NCI-H1930 (cell line): ENCODE data around the gene CFAP77.
A peak's percentile ranks its signal among the peaks of the same experiment; 100 is the strongest.

ENCODE experiments used
- DNase-seq, 2 experiments: peaks; one replicate each; lab custom pipeline; 2025; lab: John Stamatoyannopoulos, UW

The CFAP77 gene

DNA sequence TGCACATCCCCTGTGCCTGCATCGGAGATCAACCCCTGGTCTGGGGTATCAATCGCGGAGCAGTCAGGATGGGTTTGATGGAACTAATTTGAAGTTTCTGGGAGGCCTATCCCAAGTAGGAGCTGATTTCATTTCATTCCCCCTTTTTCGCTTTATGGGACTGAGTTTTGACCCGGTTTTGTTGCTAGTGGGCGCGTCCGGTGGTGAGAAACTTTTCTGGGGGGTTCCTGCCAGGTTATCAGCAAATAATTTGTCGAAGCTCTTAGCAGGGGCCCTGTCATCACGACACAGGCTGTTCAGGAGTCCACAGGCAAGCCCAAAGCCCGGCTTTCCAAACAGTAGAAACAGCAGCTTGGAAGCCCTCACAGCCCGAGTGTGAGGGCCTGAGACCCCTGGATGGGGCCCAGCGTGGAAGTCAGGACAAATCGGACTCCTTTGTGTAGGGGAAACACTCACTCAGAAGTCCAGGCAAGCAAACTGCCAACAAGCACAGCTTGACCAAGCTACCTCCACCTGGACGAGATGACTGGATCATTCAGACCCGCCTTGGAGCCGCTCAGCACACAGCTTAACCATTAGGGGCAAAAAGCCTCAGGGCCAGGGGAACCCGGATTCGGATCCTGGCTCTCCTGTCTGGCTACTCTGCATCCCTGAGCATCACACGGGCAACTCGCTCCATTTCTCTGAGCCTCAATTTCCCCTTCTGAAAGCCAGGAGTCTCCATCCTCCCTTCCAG is 108.0 kb downstream of the CFAP77 start:
- no peak for DNase-seq

DNA sequence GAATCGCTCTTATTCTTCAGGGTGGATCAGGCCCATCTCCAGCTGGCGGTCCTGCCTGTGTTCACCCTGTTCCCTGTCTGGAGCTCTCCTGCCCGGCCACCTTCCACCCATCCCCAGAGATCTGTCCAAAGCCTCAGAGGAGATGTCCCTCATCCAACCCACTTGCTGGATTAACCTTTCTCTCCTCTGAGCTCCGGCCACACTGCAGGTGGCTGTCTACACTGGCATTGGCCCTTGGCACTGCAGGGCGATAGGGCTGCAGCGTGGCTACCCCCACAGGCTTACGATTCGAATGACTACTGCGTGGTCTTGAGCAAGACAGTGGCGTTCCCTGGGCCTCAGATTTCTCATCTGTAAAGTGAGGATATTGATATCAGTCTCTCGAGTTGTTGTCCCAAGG is 108.6 kb downstream of the CFAP77 start:
- DNase-seq, result no peak

DNA sequence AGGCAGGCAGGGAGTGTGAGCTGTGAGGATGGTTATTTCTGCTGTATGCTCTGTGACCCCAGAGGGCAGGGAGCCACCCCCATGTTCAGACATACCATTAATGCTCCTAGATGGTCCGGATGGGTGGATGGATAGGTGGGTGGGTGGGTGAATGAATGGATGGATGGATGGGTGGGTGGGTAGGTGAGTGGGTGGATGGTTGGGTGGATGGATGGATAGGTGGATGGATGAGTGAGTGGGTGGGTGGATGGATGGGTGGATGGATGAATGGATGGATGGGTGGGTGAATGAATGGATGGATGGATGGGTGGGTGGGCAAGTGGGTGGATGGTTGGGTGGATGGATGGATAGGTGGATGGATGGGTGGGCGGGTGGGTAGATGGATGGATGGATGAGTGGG is 109.0 kb downstream of the CFAP77 start:
- DNase-seq, result no peak

DNA sequence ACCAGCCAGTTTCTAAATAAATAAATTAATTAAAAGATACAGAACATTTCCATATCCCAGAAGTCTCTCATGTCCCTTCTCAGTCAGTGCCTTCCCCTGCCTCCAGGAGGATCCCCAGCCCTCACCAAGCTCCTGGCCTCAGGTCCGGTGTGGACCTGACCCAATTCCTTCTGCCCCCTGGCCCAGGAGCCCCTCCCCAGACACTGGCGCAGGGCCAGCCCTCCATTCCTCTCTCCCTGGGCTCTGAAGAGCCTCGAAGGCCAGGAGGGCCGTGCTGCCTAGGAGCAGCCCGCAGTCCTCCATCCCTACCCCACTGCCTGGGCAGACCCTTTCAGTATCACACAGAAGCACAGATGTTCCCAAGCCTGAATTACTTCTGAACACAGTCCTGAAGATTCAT is 110.6 kb downstream of the CFAP77 start:
- DNase-seq, result no peak

DNA sequence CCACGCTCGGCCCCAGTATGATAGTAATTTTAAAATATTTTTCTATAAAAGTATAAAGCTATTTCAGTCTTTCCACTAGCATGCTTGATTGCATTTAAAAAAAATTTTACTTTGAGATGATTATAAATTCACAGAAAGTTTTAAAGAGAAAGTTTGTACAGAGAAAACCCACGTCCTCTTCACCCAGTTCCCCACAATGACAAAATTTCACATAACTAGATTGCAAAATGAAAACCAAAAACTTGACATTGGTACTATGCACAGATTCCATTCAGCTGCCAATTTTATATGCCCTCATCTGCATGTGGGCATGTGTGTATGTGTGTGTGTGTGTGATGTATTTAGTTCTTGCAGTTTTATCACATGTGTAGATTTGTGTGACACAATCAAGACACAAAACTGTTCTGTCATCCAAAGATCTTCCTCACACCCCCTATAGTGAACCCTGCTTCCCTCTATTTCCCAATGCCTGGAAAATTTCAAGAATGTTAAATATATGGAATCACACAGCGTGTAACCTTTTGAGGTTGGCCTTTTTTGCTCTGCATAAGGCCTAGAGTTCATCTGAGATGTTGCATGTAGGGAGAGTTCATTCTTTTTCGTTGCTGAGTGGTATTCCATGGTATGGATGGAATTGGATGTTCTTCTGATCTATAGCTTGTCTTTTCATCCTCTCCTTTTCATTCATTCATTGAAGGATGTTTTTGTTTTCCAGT is 115.5 kb downstream of the CFAP77 start:
- no peak for DNase-seq

DNA sequence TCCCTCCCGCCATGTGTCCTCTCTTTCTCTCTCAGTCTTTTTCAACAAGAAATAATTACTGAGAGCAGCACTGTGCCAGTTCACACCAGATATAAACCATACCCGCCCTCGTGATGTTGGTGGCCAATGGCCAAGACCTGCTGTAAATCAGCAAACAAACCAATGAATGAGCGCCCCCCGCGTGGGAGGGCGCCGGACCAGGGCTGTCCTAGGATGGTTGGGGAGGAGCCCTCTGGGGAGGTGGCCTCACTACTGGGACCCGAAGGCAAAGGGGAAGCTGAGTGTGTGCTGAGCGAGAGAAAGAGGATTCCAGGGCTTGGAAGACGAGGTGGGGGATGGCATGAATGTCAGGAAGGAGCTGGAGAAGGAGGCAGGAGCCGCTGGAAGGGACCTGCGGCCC is 121.2 kb downstream of the CFAP77 start:
- peak in 1 of 2 experiments; percentile 50 for DNase-seq

DNA sequence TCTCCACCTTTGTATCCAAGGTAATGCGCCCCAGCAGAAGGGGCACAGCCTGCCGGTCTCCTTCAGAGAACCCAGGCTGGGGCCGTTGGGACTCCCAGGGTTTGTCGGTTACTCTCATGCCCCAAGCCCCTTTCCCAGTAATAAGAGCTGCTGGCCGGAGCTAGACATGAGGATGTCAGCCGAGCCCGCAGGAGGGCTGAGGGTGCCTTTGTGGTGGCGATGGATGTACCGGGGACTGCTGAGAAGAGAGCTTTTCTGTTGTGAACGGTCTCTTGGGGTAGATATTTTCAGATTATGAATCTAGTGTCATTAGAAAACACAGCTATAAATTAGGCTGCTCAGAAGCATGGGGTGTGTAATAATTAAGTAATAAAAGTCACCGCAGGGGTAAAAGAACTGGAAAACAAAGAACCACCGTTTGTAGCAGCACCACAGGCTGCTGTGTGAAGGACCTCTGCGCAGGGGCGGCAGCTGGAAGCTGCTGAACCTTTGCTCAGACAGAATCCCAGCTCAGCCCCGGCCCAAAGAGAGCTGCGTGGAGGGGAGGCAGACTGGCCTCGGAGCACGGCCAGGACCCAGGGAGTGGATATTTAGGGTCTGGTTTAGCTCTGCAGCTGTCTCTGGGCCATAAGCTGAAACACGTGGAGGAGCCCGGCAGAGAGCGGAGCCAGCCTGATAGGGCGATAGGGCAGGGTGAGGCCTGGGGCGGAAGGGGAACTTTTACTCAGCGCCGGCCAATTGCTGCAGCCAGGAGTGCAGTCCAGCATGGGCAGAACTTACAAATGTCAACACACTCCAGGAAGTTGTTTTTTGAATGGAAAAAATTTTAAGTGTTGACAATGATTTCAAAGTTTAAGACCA is 121.9 kb downstream of the CFAP77 start:
- DNase-seq, result no peak

DNA sequence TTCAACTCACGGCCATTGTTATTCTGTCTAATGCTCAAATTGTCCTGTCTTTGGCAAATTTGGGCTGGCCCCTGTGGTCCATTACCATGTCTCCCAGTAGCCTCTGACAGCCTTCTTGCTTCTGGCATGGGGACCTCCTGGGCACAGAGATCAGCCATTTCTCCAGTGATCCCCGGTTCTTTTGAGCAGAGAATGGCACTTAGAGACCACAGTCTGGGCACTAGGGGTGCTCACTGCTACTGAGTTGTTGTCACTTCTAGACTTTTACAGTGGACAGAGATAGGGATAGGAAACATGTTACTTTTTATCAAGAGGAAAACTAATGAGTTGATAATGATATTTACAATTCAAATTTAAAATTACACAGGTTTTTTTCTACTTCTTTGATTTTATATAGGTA is 124.8 kb downstream of the CFAP77 start:
- DNase-seq, result no peak

DNA sequence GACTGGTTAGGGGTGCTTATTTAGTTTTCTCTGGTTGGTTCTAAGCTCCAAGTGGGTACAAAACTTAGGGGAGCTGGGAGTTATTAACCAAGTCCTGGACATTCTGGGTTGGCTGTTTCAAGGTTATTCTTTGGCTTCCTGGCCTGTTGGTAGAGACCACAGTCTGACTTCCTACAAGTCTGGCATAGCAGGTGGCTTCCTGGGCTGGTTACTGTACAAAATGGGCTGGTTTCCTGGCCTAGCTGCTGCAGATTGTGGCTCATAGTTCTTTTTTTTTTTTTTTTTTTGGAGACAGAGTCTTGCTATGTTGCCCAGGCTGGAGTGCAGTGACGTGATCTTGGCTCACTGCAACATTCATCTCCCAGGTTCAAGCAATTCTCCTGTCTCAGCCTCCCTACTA is 126.1 kb downstream of the CFAP77 start:
- no peak for DNase-seq

DNA sequence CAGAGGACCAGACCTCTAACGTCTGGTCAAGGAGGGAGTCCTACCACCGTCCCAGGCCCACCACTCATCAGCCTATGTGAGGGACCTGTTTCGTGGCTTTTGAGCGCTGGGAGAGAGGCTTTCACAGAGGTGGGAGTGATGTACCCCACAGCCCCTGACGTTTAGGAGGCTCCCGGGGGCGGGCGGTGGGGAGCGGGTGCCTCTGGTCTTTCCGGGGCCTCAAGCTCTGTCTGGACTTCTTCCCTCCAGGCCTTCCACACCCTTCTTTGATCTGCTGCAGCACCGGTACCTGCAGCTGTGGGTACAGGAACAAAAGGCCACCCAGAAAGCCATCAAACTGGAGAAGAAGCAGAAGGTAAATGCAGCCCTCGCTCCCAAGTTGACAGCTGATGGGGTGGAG is 127.3 kb downstream of the CFAP77 start:
- no peak for DNase-seq

DNA sequence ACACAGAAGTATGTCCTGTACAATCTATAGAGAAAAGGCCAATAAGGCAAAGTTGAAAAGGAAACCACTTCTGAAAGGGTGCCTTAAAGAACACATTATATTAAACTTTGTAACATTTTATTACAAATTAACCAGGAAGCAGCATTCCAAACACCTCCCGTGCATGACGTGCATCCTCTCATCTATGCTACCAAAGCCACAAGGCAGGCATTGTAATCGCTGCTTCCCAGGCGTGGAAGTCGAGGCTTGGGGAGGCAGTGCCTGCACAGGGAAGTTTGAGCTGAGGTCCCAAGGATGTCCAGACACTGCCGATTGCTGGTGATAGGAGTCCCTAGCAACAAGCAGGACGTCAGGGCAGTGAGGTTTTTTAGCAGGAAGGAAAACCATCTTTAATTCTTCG is 128.1 kb downstream of the CFAP77 start:
- no peak for DNase-seq

DNA sequence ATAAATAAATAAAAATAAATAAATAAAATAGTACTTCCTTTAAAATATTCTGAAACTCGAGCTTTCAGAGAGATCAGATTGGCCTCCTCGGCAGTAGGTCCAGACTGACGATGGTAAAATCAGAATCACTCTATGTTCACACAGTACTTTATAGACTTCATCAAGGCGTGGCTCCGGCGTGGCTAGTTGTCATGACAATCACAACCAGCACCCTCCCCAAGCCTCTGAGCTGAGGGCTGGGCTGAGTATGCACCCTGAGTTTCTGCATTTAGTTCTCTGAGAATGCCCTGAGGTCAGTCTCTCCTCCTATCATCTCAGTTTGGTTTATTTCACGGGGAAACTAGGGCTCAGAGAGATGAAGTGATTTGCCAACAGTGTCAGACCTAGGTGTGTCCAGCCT is 129.1 kb downstream of the CFAP77 start:
- no peak for DNase-seq

DNA sequence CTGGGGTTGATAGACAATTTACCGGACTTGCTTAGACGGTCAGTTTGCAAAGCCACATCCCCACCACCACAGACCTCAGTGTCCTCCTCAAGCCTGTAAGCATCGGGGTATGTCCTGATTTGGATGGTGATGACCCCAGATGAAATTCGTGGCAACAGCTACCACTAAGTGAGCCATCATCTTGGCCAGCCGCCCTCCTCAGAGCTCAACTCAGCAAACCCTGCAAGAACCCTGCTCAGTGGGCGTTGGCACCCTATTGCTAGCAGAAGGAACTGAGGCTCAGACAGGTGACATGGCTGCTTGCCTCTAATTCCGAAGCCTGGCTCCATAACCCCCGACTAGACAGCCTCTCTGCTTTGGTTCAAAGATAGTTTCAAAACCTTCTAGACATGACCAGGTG is 131.0 kb downstream of the CFAP77 start:
- no peak for DNase-seq

DNA sequence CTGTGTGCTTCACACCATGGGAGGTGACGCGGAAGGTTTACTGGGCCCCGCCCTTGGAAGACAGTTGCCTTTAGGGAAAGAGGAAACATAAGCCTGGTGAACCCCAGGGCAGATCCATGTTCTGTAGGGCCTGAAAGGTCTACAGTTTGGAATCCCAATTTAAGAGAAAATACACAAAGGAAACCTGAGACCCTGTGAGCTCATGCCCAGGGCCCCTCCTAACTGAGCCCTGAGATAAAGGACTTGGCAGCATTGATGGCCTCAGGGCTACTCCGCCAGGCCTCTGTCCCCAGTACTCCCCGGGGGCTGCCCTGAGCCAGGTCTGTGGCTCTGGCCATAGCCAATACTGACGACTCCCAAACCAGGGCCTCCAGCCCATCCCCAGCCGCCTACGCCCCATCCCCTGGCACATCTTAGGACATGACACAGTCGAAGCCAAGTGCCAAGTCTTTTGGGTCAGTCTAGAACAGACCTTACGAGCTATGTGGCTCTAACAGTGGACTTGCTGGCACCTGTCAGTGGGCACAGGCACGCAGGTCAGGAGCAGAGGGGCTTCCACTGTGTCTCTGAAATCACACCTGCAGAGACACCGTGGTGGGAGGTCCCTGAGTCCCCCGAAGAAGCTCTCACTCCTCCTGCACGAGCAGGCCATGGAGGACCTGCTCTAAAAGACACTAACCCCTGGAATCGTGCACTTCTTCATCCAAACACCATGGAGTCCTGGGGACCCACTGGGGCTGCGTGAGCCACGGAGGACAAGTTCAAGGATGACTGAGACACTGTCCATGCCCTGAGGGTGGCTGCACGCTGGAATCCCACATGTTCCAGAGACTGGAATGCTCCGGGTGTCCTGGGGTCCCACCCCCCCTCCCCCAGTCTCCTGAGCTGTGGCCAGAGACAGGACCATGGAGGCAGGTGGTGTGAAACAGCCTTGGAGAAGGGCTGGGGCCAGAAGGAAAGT is 132.1 kb downstream of the CFAP77 start:
- DNase-seq, result no peak

DNA sequence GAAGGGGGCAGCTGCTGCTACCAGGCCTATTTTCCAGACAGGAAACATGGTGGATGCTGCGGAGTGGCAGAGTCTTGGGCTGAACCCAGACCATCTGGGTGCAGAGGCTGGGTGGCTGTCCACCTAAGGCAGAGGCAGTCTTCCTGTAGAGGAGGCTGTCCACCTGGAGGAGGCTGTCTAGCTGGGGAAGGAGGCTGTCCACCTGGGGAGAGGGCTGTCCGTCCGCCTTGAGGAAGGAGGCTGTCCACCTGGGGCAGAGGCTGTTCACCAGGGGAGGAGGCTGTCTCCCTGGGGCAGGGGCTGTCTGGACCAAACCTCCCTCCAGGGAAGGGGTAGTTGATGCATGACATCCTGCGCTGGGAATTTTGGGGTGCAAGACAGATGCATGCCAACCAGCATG is 133.2 kb downstream of the CFAP77 start:
- no peak for DNase-seq

DNA sequence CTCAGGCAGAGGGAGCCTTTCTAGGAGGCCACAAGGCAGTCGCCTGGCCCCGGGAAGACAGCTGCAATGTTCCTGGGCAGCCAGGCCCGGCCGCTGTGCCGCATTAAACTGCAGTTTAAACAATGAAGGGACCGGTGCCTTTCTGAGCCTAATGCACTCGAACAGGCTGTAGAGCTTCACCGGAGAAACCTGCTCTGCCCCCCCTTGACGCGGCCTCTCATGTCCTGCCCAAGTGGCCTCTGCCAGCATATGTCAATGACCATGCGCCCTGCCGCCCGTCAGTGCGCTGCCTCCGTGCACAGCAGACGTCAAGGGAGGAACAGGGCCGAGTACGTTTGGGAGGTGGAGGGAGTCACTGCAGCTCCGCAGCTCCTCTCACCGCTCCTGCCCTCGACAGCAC is 133.9 kb downstream of the CFAP77 start:
- DNase-seq, result no peak

DNA sequence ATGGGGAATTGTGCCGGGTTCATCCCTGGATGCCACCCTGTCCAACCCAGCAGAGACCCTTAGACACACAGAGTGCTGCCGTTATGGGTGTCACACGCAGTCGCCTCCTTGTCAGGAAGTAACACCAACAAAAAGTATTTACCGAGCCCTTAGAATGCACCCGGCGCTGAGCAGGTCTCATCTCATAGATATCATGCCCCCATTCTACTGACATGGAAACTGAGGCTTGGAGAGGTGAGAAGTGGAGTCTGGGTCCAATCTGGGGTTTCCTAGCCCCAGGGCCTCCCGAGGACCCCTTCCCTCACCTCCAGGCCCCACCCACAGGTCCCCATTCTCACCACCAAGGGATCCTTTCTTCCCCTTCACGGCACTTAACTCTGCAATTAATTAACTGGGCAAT is 135.6 kb downstream of the CFAP77 start:
- DNase-seq, result no peak

DNA sequence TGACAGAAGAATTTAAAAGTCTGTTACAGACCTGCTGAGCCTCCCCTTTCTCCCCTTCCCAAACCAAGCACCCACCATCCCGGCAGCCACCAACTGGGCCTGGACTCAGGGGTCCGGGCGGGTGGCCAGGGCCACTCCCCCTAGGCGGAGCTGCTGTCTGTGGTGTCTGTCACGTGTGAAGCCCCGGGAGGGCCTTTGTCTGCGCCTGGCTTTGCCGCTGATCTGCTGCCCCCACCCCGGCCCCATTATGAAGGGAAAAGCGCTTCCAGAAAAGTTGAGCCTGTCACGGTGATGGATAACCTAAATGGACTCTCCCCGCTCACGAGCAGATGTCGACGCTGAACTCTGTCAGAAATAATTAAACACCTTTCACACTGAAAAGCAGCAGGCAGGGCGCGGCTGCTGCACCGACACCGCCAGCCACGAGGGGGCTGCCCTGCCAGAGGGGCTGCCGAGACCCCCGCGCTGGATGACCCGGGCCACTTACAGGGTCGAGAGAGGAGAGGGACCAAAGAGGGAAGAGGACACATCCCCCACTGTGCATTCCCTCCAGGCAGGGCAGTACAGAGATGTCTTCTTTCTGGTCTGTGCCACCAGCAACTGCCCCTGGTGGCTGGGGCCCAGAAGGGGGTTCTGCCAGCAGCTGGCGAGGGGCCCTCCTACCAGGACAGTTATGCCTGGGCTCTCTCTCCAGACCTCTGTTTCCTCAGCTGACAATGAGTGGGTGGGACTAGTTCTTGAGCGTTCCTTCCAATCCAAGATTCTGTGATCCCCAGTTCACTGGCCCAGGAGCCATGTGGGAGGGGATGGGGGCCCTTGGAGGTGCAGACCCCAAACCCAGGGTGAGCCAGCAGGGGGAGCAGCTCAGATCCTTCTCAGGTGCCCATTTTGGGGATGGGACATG is 136.4 kb downstream of the CFAP77 start:
- DNase-seq, result no peak

DNA sequence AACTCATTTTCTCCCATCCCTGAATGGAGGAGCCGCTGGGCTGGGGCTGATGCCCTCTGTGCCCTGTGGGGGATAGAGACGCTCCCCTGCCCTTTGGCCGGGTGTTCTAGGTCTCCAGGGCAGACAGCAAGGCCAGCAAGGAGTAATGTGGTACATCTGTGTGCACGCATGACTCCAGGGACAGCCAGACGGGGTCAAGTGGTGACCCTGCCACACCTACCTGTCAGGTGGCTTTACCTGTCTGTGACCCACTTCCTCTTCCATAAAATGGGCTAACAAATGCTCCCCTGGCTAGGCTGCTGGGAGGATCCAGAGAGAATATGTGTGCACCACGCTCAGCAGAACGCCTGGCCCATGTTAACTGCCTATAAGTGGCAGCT is 137.0 kb downstream of the CFAP77 start:
- DNase-seq, result no peak

DNA sequence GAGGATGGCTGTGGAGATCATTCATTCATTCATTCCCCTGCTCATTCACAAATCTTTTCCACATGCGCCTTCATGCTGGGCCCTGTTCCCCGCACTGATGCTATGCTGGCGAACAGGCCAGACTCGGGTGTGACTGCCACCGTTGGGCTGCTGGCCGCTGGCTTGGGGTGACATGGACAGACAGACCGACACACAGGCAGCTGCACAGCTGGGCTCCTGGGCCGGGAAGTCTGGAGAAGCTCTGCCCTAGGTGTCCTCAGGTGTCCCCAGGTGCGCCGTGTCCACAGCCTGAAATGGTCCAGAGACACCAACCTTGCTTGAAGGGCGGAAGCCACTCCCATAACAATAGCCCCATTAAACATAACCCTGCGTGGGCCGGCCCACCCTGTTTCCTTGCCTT is 137.4 kb downstream of the CFAP77 start:
- no peak for DNase-seq
